HG03066 (cell line): ENCODE measurements around the gene SGPP1.
"Not testable (repeated sequence)": the region's sequence is repeated elsewhere in the genome, so short reads cannot be mapped to it uniquely, and the experiment has no call there.

Experiments used
- ATAC-seq: cut with Tn5 transposase; IDR thresholded peaks from one replicate; pipeline ENCODE4 v1.9.1; 2021; ENCODE audit warnings: low read depth; ENCODE audit not compliant: unreplicated experiment

Gene SGPP1, protein sequence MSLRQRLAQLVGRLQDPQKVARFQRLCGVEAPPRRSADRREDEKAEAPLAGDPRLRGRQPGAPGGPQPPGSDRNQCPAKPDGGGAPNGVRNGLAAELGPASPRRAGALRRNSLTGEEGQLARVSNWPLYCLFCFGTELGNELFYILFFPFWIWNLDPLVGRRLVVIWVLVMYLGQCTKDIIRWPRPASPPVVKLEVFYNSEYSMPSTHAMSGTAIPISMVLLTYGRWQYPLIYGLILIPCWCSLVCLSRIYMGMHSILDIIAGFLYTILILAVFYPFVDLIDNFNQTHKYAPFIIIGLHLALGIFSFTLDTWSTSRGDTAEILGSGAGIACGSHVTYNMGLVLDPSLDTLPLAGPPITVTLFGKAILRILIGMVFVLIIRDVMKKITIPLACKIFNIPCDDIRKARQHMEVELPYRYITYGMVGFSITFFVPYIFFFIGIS

DNA sequence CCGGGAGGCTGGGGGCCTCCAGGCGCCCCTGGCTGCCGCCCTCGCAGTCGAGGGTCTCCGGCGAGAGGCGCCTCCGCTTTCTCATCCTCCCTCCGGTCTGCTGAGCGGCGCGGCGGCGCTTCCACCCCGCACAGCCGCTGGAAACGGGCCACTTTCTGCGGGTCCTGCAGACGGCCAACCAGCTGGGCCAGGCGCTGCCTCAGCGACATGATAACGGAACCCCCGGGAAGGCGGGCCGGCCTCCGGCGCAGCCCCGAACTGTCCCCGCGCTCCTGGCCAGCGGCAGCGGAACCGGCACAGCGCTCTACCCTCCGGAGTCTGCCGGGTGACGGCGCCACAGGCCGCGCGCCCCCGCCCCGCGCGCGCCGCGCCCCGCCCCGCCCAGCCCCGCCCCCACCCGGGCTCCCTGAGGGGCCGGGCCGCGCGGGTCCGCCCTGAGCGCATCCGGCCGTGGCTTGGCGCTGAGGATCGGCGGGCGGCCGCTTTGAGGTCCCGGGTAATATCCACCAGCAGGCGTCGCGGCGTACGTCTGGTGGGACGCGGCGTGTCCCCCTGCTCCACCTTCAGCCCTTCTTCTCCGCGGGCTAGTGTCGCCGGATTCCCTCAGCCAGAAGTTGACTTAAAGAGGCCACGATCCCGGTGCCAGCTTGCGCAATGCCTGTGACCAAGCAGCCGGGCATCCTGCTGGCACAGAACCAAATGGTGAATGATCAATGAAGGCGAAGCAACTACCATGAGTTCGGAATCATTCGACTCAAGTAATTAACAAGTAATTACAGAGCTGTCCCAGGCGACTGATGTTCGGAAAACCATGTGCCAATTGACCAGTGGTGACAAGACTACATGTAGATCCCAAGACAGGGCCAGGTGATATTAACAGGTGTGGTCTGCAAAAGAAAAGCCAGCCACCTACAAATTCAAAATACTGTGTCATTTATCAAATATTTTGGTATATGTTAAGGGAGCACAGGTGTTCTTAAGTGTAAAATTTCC, at the start of gene SGPP1:
Gene SGPP1, minus strand, starts transcription at position 330 of the 993 bp plus-strand sequence. Its CDS starts 121 bp downstream, at position 209.
- ATAC-seq = peak; percentile 70

DNA sequence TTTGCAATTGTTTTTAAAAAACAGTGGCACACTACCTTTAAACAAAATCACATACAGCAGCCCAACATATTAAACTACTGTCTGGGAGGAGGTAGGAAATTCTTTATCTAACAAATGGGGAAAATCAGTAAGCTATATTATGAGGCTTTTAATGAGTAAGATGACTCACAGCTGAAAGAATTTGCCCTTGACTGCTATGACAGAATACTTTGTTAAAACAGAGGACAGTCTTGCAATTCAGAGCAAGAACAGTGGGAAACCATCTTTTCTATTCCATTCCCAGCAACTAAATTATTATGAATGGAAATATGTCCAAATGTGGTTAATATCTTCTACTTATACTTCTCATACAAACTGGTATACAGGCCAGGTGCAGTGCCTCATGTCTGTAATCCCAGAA, 49.2 kb upstream of the SGPP1 start:
- ATAC-seq = no peak

- ATAC-seq = no peak
These were observed 45.6 kb upstream of the SGPP1 start for GRCh38 chr14:63773504-63773903.

- peak; percentile 59 for ATAC-seq
These were observed 42.4 kb upstream of the SGPP1 start for GRCh38 chr14:63770187-63770807.

GRCh38 chr14:63766611-63767010, 38.7 kb upstream of the SGPP1 start:
- no peak for ATAC-seq

- no peak for ATAC-seq
These were observed 36.8 kb upstream of the SGPP1 start for GRCh38 chr14:63764620-63765139.

DNA sequence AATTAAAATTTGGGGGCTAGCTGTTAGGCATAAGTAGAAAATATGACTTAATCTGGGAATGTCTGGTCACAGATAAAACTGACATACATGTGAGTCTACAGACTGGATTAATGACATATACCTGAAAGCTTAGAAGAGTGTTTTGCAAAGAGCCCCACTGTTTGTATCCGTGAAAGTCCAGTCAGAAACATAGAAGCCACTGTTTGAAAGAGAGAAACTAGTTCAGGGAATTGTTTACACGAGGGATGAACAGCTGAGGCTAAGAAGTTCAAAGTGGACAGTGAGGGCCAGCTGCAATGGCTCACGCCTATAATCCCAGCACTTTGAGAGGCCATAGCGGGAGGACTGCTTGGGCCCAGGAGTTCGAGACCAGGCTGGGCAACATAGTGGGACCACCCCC, 36.2 kb upstream of the SGPP1 start:
- ATAC-seq = no peak

GRCh38 chr14:63761351-63762117, 33.7 kb upstream of the SGPP1 start:
- no peak for ATAC-seq

DNA sequence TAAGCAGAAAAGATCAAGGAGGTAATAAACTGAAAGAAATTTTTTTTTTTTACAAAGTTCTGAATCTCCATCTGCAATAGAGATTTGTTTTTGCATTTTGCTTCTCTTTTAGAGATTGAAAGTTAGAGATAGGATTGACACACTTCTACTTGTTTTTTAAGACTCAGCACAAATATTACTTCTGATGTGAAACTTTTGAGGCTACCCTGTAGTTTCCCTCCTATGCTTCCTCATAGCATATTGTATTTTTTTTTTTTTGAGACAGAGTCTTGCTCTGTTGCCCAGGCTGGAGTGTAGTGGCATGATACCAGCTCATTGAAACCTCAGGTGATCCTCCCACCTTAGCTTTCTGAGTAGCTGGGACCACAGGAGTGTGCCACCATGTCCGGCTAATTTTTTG, 32.1 kb upstream of the SGPP1 start:
- ATAC-seq = peak; percentile 63

GRCh38 chr14:63759456-63759855, 31.6 kb upstream of the SGPP1 start:
- peak; percentile 61 for ATAC-seq

GRCh38 chr14:63757211-63757610, 29.3 kb upstream of the SGPP1 start:
- ATAC-seq = no peak

- ATAC-seq = no peak
These were observed 24.7 kb upstream of the SGPP1 start for GRCh38 chr14:63752449-63753169.

DNA sequence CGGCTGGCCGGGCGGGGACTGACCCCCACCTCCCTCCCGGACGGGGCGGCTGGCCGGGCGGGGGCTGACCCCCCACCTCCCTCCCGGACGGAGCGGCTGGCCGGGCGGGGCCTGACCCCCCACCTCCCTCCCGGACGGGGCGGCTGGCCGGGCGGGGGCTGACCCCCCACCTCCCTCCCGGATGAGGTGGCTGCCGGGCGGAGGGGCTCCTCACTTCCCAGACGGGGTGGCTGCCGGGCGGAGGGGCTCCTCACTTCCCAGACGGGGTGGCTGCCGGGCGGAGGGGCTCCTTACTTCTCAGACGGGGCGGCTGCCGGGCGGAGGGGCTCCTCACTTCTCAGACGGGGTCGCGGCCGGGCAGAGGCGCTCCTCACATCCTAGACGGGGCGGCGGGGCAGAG, 23.2 kb upstream of the SGPP1 start:
- ATAC-seq = not testable (repeated sequence)

DNA sequence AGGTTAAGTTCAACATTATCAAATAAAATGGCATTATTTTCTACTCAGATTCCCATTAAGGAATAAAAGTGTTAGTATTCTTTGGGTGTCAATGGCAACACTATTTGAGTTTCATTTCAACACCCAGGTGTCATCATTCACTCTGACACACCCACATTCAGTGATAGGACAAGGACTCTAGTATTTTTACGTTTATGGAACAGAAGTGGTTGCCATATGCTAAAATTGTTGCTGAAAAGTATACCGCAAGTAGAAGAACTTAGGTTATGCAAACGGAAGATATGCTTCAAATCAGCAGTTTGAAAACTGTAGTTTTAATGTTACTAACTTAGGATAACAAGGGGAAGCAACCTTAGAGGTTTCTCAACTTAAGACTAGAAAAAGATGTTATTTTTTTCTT, 20.0 kb upstream of the SGPP1 start:
- ATAC-seq = no peak

- ATAC-seq = peak; percentile 60
These were observed 18.1 kb upstream of the SGPP1 start for GRCh38 chr14:63745858-63746425.

DNA sequence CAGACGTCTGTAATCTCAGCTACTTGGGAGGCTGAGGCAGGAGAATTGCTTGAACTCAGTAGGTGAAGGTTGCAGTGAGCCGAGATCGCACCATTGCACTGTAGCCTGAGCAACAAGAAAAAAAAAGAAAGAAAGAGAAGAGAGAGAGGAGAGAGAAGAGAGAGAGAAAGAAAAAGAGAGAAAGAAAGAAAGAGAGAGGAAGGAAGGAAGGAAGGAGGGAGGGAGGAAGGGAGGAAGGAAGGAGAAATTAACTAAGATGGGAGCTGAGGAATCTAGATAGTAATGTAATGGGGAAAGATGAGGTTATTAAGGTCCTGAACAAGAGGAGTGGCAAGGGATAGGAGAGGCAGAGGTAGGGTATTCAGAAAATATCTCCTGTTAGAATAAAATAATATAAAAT, 17.4 kb upstream of the SGPP1 start:
- ATAC-seq = no peak

DNA sequence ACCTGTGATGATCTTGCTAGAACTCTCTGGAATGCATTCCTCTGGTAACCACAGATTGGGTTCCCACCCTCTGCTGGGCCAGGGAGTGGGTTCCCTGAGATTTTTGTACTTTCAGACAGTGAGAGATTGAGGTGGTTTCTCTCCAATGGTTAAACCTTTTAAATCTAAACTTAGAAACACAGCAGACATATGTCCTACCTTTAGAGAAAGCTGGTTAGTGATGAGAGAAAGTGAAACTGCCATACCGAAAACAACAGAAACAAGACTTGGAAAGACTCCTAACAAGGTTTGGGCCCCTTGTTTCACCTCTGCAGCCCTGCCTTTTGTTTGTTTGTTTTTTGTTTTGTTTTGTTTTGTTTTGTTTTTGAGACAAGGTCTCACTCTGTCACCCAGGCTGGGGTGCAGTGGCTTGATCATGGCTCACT, 9.7 kb upstream of the SGPP1 start:
- peak; percentile 91 for ATAC-seq

DNA sequence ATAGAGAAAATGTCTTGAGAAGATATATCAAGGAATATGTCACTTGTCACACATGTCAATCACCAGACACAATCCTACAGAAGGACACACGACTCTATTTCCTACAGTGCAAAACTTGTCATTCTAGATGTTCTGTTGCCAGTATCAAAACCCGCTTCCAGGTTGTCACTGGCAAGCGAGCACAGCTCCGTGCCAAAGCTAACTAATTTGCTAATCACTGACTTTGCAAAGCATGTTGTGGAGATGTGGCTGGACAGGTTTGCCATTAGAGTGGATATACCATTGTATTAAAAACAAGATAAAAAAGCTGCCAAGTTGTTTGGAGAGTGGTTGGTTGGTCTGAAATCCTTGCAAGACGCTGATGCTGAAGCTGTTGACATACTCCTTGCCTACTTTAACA, 7.9 kb upstream of the SGPP1 start:
- no peak for ATAC-seq

- no peak for ATAC-seq
These were observed 2.8 kb upstream of the SGPP1 start for GRCh38 chr14:63730659-63731058.
